Activated naive CD8-positive, alpha-beta T cell (primary cell): ENCODE data around the gene LRRC23.

ENCODE experiments used
- H3K27ac Mint-ChIP-seq: one replicate; pipeline ENCODE4 v1.8.0; 2021; ENCODE audit warnings: mixed read lengths
- H3K27me3 Mint-ChIP-seq: one replicate; pipeline ENCODE4 v1.8.0; 2021; ENCODE audit warnings: mixed read lengths
- H3K36me3 Mint-ChIP-seq: one replicate; pipeline ENCODE4 v1.8.0; 2021; ENCODE audit warnings: mixed read lengths
- H3K4me1 Mint-ChIP-seq: one replicate; pipeline ENCODE4 v1.8.0; 2021; ENCODE audit warnings: low read depth, mixed read lengths
- H3K4me3 Mint-ChIP-seq: one replicate; pipeline ENCODE4 v1.8.0; 2021; ENCODE audit warnings: mild to moderate bottlenecking, mixed read lengths
- H3K9me3 Mint-ChIP-seq: one replicate; pipeline ENCODE4 v1.8.0; 2021; ENCODE audit warnings: low read depth, mixed read lengths

Gene LRRC23

GRCh38 chr12:6938353-6939190 is 34.0 kb downstream of the LRRC23 start:
- peak overlapping the region; percentile 91 for H3K27ac Mint-ChIP-seq
- H3K36me3 Mint-ChIP-seq = peaks cover 8% of the 10 kb centered on the region
- H3K4me1 Mint-ChIP-seq = peaks cover 55% of the 10 kb centered on the region

GRCh38 chr12:6939191-6939540 is 34.5 kb downstream of the LRRC23 start:
- H3K4me3 Mint-ChIP-seq = peak overlapping the region; percentile 60
- peak overlapping the region; percentile 86 for H3K27ac Mint-ChIP-seq

More at GRCh38 chr12:6938353-6939190, 34.0 kb downstream of the LRRC23 start:
- peak overlapping the region; percentile 90 for H3K4me3 Mint-ChIP-seq
- H3K9me3 Mint-ChIP-seq = no peaks in the 10 kb centered on the region
- H3K27me3 Mint-ChIP-seq = no peaks in the 10 kb centered on the region

GRCh38 chr12:6941267-6941666 is 36.6 kb downstream of the LRRC23 start:
- no peaks in the 10 kb centered on the region for H3K27me3 Mint-ChIP-seq
- H3K36me3 Mint-ChIP-seq = peaks cover 7% of the 10 kb centered on the region
- peaks cover 52% of the 10 kb centered on the region for H3K4me1 Mint-ChIP-seq
- no peaks in the 10 kb centered on the region for H3K9me3 Mint-ChIP-seq
- H3K4me3 Mint-ChIP-seq = no peak overlapping the region
- H3K27ac Mint-ChIP-seq = no peak overlapping the region

More at GRCh38 chr12:6939191-6939540, 34.5 kb downstream of the LRRC23 start:
- Mint-ChIP-seq H3K36me3 (peaks cover 7% of the 10 kb centered on the region), H3K27me3 (no peaks in the 10 kb centered on the region), H3K9me3 (no peaks in the 10 kb centered on the region), H3K4me1 (peaks cover 49% of the 10 kb centered on the region)

- Mint-ChIP-seq H3K4me1 (peaks cover 49% of the 10 kb centered on the region), H3K27ac (no peak overlapping the region), H3K4me3 (no peak overlapping the region), H3K36me3 (peaks cover 4% of the 10 kb centered on the region), H3K27me3 (no peaks in the 10 kb centered on the region), H3K9me3 (no peaks in the 10 kb centered on the region)
Observed at GRCh38 chr12:6941782-6942181, 37.2 kb downstream of the LRRC23 start.

- Mint-ChIP-seq H3K27me3 (no peaks in the 10 kb centered on the region), H3K4me1 (peaks cover 52% of the 10 kb centered on the region), H3K27ac (peak overlapping the region; percentile 96), H3K36me3 (peaks cover 4% of the 10 kb centered on the region), H3K4me3 (peak overlapping the region; percentile 21), H3K9me3 (no peaks in the 10 kb centered on the region)
Observed at GRCh38 chr12:6942331-6942665, 37.7 kb downstream of the LRRC23 start.

GRCh38 chr12:6943389-6943721 is 38.7 kb downstream of the LRRC23 start:
- H3K4me1 Mint-ChIP-seq = peaks cover 60% of the 10 kb centered on the region
- peaks cover 4% of the 10 kb centered on the region for H3K36me3 Mint-ChIP-seq
- no peaks in the 10 kb centered on the region for H3K27me3 Mint-ChIP-seq
- peak overlapping the region; percentile 96 for H3K27ac Mint-ChIP-seq
- peak overlapping the region; percentile 97 for H3K4me3 Mint-ChIP-seq
- no peaks in the 10 kb centered on the region for H3K9me3 Mint-ChIP-seq

- H3K36me3 Mint-ChIP-seq = peaks cover 4% of the 10 kb centered on the region
- H3K4me3 Mint-ChIP-seq = peak within 1 kb of the TSS; percentile 97
- peaks cover 65% of the 10 kb centered on the region for H3K4me1 Mint-ChIP-seq
- H3K9me3 Mint-ChIP-seq = no peaks in the 10 kb centered on the region
- peak within 1 kb of the TSS; percentile 96 for H3K27ac Mint-ChIP-seq
- H3K27me3 Mint-ChIP-seq = no peaks in the 10 kb centered on the region
Observed at GRCh38 chr12:6943722-6944380, 39.2 kb downstream of the LRRC23 start, which contains the start of the genes C12orf57 and RNU7-1. TSS of gene C12orf57 (plus strand) at chr12:6944022. CDS start at chr12:6944122, 100 bp downstream. TSS of gene RNU7-1 (plus strand) at chr12:6943816.

GRCh38 chr12:6944381-6945186 is 40.0 kb downstream of the LRRC23 start:
- no peaks in the 10 kb centered on the region for H3K9me3 Mint-ChIP-seq
- H3K27me3 Mint-ChIP-seq = no peaks in the 10 kb centered on the region
- peaks cover 2% of the 10 kb centered on the region for H3K36me3 Mint-ChIP-seq
- peak overlapping the region; percentile 97 for H3K4me3 Mint-ChIP-seq
- peaks cover 68% of the 10 kb centered on the region for H3K4me1 Mint-ChIP-seq
- H3K27ac Mint-ChIP-seq = peak overlapping the region; percentile 96

GRCh38 chr12:6945613-6946012 is 41.0 kb downstream of the LRRC23 start:
- H3K4me1 Mint-ChIP-seq = peaks cover 73% of the 10 kb centered on the region
- no peaks in the 10 kb centered on the region for H3K9me3 Mint-ChIP-seq
- H3K36me3 Mint-ChIP-seq = no peaks in the 10 kb centered on the region
- peak overlapping the region; percentile 96 for H3K27ac Mint-ChIP-seq
- peak overlapping the region; percentile 97 for H3K4me3 Mint-ChIP-seq
- no peaks in the 10 kb centered on the region for H3K27me3 Mint-ChIP-seq

GRCh38 chr12:6946033-6946919 is 41.7 kb downstream of the LRRC23 start:
- Mint-ChIP-seq H3K27me3 (no peaks in the 10 kb centered on the region), H3K36me3 (no peaks in the 10 kb centered on the region), H3K27ac (peak overlapping the region; percentile 96), H3K4me1 (peaks cover 77% of the 10 kb centered on the region), H3K4me3 (peak overlapping the region; percentile 97), H3K9me3 (no peaks in the 10 kb centered on the region)

- Mint-ChIP-seq H3K9me3 (no peaks in the 10 kb centered on the region), H3K27ac (peak overlapping the region; percentile 96), H3K36me3 (peaks cover 2% of the 10 kb centered on the region), H3K4me1 (peaks cover 77% of the 10 kb centered on the region), H3K27me3 (no peaks in the 10 kb centered on the region), H3K4me3 (peak overlapping the region; percentile 97)
Observed at GRCh38 chr12:6946920-6947374, 42.3 kb downstream of the LRRC23 start.

- no peaks in the 10 kb centered on the region for H3K27me3 Mint-ChIP-seq
- peak overlapping the region; percentile 85 for H3K4me3 Mint-ChIP-seq
- H3K27ac Mint-ChIP-seq = peak overlapping the region; percentile 98
- H3K9me3 Mint-ChIP-seq = no peaks in the 10 kb centered on the region
- peaks cover 7% of the 10 kb centered on the region for H3K36me3 Mint-ChIP-seq
- H3K4me1 Mint-ChIP-seq = peaks cover 75% of the 10 kb centered on the region
Observed at GRCh38 chr12:6947615-6948014, 43.0 kb downstream of the LRRC23 start.

- no peaks in the 10 kb centered on the region for H3K27me3 Mint-ChIP-seq
- peaks cover 67% of the 10 kb centered on the region for H3K4me1 Mint-ChIP-seq
- H3K27ac Mint-ChIP-seq = peak overlapping the region; percentile 98
- peaks cover 13% of the 10 kb centered on the region for H3K36me3 Mint-ChIP-seq
- peak overlapping the region; percentile 85 for H3K4me3 Mint-ChIP-seq
- H3K9me3 Mint-ChIP-seq = no peaks in the 10 kb centered on the region
Observed at GRCh38 chr12:6948873-6949594, 44.4 kb downstream of the LRRC23 start.
